ENCODE data around the gene HSCB.
"Not testable (repeated sequence)": the region's sequence is repeated elsewhere in the genome, so short reads cannot be mapped to it uniquely, and the experiment has no call there.

HSCB gene

GRCh38 chr22:28741200-28741784 lies 547 bp upstream of the HSCB start:
- DNase-seq (ENCODE audit: low read depth in 2 of 2), result no peak

GRCh38 chr22:28742562-28742962 lies 723 bp downstream of the HSCB start:
- DNase-seq (ENCODE audit: low read depth in 2 of 2), result no peak

- no peak for DNase-seq (ENCODE audit: low read depth in 2 of 2)
Measured at GRCh38 chr22:28743852-28744251, 2.0 kb downstream of the HSCB start.

GRCh38 chr22:28750471-28750881 lies 8.6 kb downstream of the HSCB start:
- no peak for DNase-seq (ENCODE audit: low read depth in 2 of 2)

- DNase-seq (ENCODE audit: low read depth in 2 of 2), result not testable (repeated sequence)
Measured at GRCh38 chr22:28754512-28754911, 12.7 kb downstream of the HSCB start.

- DNase-seq (ENCODE audit: low read depth in 2 of 2), result no peak
Measured at GRCh38 chr22:28759861-28760560, 18.2 kb downstream of the HSCB start.

GRCh38 chr22:28761449-28761755 lies 19.6 kb downstream of the HSCB start:
- no peak for DNase-seq (ENCODE audit: low read depth in 2 of 2)

GRCh38 chr22:28762000-28762399 lies 20.2 kb downstream of the HSCB start:
- not testable (repeated sequence) for DNase-seq (ENCODE audit: low read depth in 2 of 2)

GRCh38 chr22:28766628-28767027 lies 24.8 kb downstream of the HSCB start:
- no peak for DNase-seq (ENCODE audit: low read depth in 2 of 2)

GRCh38 chr22:28768701-28769393 lies 27.0 kb downstream of the HSCB start:
- no peak for DNase-seq (ENCODE audit: low read depth in 2 of 2)

GRCh38 chr22:28769394-28770085 lies 27.7 kb downstream of the HSCB start:
- DNase-seq (ENCODE audit: low read depth in 2 of 2), result no peak

GRCh38 chr22:28771195-28771791 lies 29.5 kb downstream of the HSCB start:
- DNase-seq (ENCODE audit: low read depth in 2 of 2), result no peak

- DNase-seq (ENCODE audit: low read depth in 2 of 2), result peak; percentile 85 to 90
Measured at GRCh38 chr22:28772633-28773460, 31.0 kb downstream of the HSCB start, which contains the start of gene CCDC117. TSS of gene CCDC117 (plus strand) at chr22:28772695. CDS start at chr22:28772850, 155 bp downstream.

GRCh38 chr22:28773461-28773867 lies 31.6 kb downstream of the HSCB start:
- no peak for DNase-seq (ENCODE audit: low read depth in 2 of 2)

- DNase-seq (ENCODE audit: low read depth in 2 of 2), result no peak
Measured at GRCh38 chr22:28774378-28774777, 32.5 kb downstream of the HSCB start.

- DNase-seq (ENCODE audit: low read depth in 2 of 2), result no peak
Measured at GRCh38 chr22:28779833-28780232, 38.0 kb downstream of the HSCB start.

GRCh38 chr22:28780296-28780695 lies 38.5 kb downstream of the HSCB start:
- no peak for DNase-seq (ENCODE audit: low read depth in 2 of 2)

GRCh38 chr22:28783786-28784671 lies 42.2 kb downstream of the HSCB start:
- DNase-seq (ENCODE audit: low read depth in 2 of 2), result no peak

GRCh38 chr22:28788601-28789000 lies 46.8 kb downstream of the HSCB start:
- no peak for DNase-seq (ENCODE audit: low read depth in 2 of 2)

- DNase-seq (ENCODE audit: low read depth in 2 of 2), result no peak
Measured at GRCh38 chr22:28791124-28791523, 49.3 kb downstream of the HSCB start.
